AG04450 (cell line): ENCODE results near the gene CDK2. TPM values are rescaled to one million over a fixed set of nuclear protein-coding genes. Genes with fewer than 3 reads are reported as not detected.

ENCODE experiments used
- CTCF ChIA-PET: fragments of 300-600, 350-600 bp; formaldehyde crosslinking; extraction: SDS; loops from one replicate; lab custom pipeline; 2022; ENCODE audit warnings: antibody characterized with exemption, inconsistent platforms; lab: Charles Lee
- POLR2A ChIA-PET: fragments of 350-600 bp; formaldehyde crosslinking; extraction: SDS; loops from one replicate; lab custom pipeline; 2021; ENCODE audit warnings: antibody characterized with exemption, inconsistent platforms; lab: Yijun Ruan, JAX
- DNase-seq: peaks from one replicate; pipeline ENCODE4 v3.0.0-alpha.2; 2011; ENCODE audit warnings: low read depth, low spot score
- H3K27ac ChIP-seq: one replicate; pipeline ENCODE4 v1.5.1; 2012; ENCODE audit warnings: low read depth, low read length, control low read depth
- H3K27me3 ChIP-seq: one replicate; pipeline ENCODE4 v1.6.0; 2012; ENCODE audit warnings: low read length; ENCODE audit not compliant: control insufficient read depth, insufficient read depth
- H3K4me3 ChIP-seq: 2 replicates; pipeline ENCODE4 v1.5.1; 2011; ENCODE audit warnings: mild to moderate bottlenecking, low read depth, low read length, control low read depth
- H3K9me3 ChIP-seq: 2 replicates; pipeline ENCODE4 v1.5.1; 2012; ENCODE audit warnings: low read length; ENCODE audit not compliant: control insufficient read depth, insufficient read depth
- polyA plus RNA-seq: library from polyadenylated mRNA; depleted of rRNA; stranded (reverse); fragments of >200 nt; gene quantifications from 2 replicates; pipeline ENCODE4 v1.2.3, GENCODE V29; 2011
- TF ChIP-seq, protein P1 (sequence below): IDR thresholded peaks from 2 replicates; pipeline ENCODE4 v1.5.1; 2011; ENCODE audit warnings: low read depth, low read length, control low read depth, inconsistent platforms

CDK2 gene
- polyA plus RNA-seq, 1 experiment, result 30.6 TPM

GRCh38 chr12:56004211-56004610 lies 37.6 kb downstream of the CDK2 start:
- H3K27ac ChIP-seq, result no peak overlapping the region
- H3K4me3 ChIP-seq, result no peak overlapping the region
- TF ChIP-seq, protein P1, sequence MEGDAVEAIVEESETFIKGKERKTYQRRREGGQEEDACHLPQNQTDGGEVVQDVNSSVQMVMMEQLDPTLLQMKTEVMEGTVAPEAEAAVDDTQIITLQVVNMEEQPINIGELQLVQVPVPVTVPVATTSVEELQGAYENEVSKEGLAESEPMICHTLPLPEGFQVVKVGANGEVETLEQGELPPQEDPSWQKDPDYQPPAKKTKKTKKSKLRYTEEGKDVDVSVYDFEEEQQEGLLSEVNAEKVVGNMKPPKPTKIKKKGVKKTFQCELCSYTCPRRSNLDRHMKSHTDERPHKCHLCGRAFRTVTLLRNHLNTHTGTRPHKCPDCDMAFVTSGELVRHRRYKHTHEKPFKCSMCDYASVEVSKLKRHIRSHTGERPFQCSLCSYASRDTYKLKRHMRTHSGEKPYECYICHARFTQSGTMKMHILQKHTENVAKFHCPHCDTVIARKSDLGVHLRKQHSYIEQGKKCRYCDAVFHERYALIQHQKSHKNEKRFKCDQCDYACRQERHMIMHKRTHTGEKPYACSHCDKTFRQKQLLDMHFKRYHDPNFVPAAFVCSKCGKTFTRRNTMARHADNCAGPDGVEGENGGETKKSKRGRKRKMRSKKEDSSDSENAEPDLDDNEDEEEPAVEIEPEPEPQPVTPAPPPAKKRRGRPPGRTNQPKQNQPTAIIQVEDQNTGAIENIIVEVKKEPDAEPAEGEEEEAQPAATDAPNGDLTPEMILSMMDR, result no peak
- ChIA-PET POLR2A (no interaction called here), CTCF (no interaction called here)
- no peaks in the 10 kb centered on the region for H3K27me3 ChIP-seq
- DNase-seq, result no peak
- no peaks in the 10 kb centered on the region for H3K9me3 ChIP-seq

- DNase-seq, result no peak
- no peaks in the 10 kb centered on the region for H3K27me3 ChIP-seq
- POLR2A ChIA-PET, result interaction anchor here (0.6 to 2.0 kb wide), 5 partner anchors 11 to 304 kb away, joined by 3 to 20 read pairs (median 8); partner anchors contain the start of genes IKZF4, RAB5B and SUOX
- CTCF ChIA-PET, result interaction anchor here (1.0 to 5.5 kb wide), 4 partner anchors 12 to 33 kb away, joined by 3 to 49 read pairs (median 5); partner anchors contain the start of gene SUOX
- H3K27ac ChIP-seq, result no peak overlapping the region
- TF ChIP-seq, protein P1, result no peak
- no peaks in the 10 kb centered on the region for H3K9me3 ChIP-seq
- peak overlapping the region; percentile 68 for H3K4me3 ChIP-seq
Observed at GRCh38 chr12:56007564-56008559, 41.2 kb downstream of the CDK2 start.

DNA sequence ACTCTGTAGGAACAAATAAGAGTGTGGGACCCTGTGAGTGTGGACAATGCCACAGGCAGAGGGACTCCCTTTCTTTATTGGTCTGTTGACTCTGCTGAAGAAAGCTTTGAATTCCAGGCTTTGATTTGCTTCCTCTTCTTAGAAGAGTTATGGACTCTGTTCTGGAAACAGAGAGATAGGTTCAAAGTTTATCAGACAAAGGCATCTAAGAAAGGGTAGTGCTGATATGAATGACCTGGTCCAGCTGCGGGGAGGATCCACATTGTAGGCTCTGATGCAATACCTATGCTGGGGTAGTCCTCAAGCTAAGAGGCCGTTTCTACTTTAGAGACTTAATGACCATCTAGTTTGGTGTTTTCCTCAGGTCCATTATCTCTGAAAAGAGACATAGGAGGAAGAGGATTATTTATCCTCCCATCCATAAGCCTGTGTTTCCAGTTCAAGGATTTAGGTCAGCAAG lies 43.5 kb downstream of the CDK2 start:
- ChIA-PET CTCF (interaction anchor here (0.5 to 5.5 kb wide), 3 partner anchors 14 to 192 kb away, joined by 4 to 49 read pairs (median 17); partner anchors contain the start of gene SUOX), POLR2A (no interaction called here)
- Histone ChIP-seq H3K9me3 (no peaks in the 10 kb centered on the region), H3K4me3 (no peak overlapping the region), H3K27ac (no peak overlapping the region), H3K27me3 (no peaks in the 10 kb centered on the region)
- no peak for DNase-seq
- TF ChIP-seq, protein P1, result no peak

GRCh38 chr12:56011509-56012090 lies 45.0 kb downstream of the CDK2 start:
- TF ChIP-seq, protein P1, result no peak
- CTCF ChIA-PET, result interaction anchor here (0.6 to 3.3 kb wide), 4 partner anchors 10 to 274 kb away, joined by 3 to 17 read pairs (median 11); partner anchors contain the start of gene SUOX
- no peak overlapping the region for H3K27ac ChIP-seq
- H3K9me3 ChIP-seq, result no peaks in the 10 kb centered on the region
- no peaks in the 10 kb centered on the region for H3K27me3 ChIP-seq
- no peak for DNase-seq
- POLR2A ChIA-PET, result no interaction called here
- H3K4me3 ChIP-seq, result no peak overlapping the region
